ENCODE measurements around the gene PITX1.

Gene PITX1

DNA sequence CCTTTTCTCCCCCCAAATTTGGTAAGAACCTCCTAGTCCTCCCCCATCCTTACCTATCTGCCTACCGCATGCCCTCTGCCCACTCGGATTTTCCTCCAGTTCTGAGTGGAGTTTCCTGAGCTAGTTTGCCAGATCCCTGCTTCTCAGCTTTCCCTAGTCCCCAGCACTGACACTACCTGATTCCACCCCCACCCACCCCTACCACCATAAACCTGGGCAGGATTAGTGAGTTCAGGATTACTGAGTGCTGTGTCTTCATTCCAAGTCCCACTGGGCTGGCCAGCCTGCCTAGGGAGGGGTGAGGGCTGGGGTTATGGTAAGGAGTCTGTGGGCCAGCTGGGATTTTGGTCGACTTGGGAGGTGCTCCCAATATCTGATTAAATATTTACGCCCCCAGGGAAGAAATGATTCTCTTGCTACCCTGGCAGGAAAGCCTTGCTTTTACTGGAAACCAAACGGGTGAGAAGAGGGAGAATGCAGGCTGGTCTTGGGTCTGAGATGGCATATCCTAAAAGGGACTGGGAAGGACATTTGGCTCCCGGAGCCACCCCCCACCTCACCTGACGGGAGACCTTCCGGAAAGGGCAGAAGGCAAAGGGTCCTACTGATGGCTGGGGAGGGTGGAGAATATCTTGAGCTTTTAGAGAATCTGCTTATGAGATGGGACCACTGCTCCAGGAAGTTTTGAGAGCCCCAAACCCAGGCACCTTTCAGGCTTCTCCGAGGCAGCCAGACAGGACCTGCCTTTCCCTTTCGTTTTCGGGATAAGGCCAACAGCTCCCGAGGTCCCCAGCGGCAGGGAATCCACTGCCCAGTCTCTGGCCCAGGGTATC, 3.7 kb downstream of the PITX1 start:
- H3K4me3 ChIP-seq (ENCODE audit: low read depth, low read length) = peak overlapping the region; percentile 13

DNA sequence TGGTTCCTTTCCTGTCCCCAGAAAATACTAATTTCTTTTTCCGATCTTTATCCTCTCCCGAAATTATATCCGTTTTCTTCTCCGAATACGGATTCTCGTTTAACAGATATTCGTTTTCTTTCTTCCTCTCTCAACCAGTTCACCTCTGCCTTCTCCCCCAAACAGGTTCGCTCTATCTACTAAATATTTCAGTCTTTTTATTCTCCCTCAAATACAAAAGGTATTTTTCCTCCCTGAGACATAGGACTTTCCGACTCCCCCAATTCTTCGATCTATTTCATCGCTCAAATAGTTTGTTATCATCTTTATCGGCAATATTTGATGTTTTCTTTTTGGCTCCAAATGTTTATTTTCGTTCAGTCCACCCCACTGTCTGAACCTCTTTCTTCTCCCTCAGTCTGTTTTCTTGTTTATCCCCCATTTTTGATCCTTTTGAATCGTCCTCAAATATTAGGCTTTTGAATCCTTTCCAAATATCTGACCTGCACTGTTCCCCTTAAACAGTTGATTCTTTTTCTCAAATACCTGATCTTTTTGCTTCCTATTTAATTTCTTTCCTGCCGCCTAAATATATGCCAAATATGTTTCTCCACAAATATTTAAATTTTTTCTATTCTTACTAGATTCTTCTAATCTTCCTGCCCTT, 4.4 kb downstream of the PITX1 start:
- H3K4me3 ChIP-seq (ENCODE audit: low read depth, low read length) = no peak overlapping the region

DNA sequence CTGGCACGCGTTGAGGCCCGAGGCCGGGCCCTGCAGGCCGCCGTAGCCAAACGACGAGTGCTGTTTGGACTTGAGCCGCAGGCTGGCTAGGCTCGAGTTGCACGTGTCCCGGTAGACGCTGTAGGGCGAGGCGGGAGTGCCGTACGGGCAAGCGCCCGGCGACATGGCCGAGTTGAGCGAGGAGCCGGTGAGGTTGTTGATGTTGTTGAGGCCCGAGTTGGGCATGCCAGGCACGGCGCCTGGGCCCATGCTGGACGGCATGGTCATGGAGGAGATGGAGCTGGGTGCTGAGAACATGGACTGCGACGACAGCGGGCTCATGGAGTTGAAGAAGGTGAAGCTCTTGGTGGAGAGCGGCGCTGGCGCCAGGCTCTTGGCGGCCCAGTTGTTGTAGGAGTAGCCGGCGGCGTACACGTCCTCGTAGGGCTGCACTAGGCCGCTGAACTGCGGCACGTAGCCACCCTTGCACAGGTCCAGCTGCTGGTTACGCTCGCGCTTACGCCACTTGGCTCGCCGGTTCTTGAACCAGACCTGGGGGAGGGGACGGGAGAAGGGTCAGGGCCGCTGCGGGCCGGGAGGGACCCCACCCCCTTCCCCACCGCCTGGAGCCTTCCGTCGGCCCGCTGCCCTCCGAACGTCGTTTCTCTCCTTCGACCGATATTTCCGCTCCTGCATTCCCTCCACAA, 5.1 kb downstream of the PITX1 start:
- H3K4me3 ChIP-seq (ENCODE audit: low read depth, low read length) = no peak overlapping the region

GRCh38 chr5:135027697-135028615, 6.1 kb downstream of the PITX1 start:
- no peak overlapping the region for H3K4me3 ChIP-seq (ENCODE audit: low read depth, low read length)

DNA sequence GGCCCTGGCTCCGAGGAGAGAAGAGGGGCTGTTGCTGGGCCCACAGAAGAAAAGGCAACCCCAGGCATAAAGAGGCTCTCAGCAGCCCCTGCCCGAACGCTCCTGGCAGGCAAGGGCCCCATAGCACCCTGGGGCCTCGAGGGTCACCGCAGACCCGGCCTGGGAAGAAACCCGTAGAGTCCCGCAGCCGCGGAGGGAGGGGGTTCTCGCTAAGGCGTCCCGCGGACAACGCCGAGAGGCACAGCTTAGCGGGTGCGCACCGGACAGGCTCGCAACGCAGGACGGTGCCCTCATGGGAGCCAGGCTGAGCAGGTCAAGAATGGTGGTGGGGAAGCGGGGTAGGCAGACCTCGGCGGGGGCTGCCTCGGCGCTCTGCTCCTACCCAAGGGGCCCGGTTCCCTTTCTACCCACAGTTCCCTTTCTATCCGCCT, 6.7 kb downstream of the PITX1 start:
- no peak overlapping the region for H3K4me3 ChIP-seq (ENCODE audit: low read depth, low read length)

DNA sequence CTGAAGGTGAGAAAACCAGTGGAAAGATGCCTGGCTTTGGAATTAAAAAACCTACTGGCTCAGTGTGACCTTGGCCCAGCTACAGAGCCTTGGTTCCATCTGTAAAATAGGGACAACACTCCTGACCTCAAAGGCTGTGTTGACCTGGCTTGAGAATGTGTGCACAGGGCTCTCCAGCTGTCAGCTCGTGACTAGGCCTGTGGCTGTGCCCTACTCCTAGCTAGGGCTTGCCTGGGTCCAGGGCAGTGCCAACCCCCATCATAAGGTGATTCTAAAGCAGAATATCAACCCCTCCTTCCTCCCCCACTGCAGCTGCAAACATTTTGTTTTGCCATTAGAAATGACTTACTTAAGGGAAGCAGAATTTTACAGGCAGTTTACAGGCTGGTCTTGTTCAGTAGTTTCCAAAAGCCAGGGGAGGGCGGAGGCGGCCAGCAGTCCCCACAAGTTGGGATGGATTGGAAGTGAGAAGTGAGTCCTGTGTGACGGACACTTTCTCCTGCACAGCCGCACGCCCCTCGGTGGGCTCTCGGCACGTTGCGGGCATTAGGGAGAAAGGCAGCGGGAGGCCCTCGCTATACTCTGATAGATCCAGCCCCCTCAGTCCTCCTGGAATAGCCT, 7.3 kb downstream of the PITX1 start:
- no peak overlapping the region for H3K4me3 ChIP-seq (ENCODE audit: low read depth, low read length)

GRCh38 chr5:135025730-135026644, 8.0 kb downstream of the PITX1 start:
- H3K4me3 ChIP-seq (ENCODE audit: low read depth, low read length) = no peak overlapping the region

DNA sequence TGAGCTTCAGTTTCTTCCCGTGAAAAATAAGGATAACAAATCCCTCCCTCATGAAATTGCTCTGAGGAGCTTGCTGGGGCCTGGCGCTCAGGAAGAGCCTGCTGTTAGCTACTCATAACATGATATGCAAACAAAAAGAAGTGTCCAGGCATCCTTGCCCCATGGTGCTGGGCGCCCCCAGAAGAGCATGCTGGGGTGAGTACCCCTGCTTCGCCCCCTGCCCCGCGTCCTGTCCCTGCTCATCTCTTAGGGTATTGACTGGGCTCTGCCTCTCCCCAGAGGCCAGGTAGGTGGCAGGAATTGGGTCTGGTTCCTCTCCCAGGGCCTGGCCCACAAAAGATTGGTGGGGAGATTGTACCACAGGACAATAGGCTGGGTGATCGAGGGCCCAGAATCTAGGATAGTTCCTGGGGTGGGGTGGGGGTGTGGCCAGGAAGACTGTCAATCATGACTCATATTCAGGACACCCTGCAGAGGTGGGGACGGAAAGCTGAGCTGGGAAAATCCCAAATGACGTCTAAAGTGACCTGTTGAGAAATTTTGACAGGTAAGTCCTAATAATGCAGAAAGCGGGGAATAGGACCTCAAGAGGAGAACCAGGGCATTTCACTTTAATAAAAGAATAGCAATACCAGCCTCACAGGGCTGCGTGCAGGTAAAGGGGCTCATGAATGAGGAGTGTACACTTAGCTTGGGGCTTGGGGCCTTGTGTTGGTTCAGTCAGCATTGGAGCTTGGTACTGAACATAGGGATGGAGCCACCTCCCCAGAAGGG, 8.9 kb downstream of the PITX1 start:
- no peak overlapping the region for H3K4me3 ChIP-seq (ENCODE audit: low read depth, low read length)

- H3K4me3 ChIP-seq (ENCODE audit: low read depth, low read length) = no peak overlapping the region
These were observed 13.7 kb downstream of the PITX1 start for GRCh38 chr5:135020111-135020895.

- H3K4me3 ChIP-seq (ENCODE audit: low read depth, low read length) = no peak overlapping the region
These were observed 14.7 kb downstream of the PITX1 start for GRCh38 chr5:135019314-135019713.

DNA sequence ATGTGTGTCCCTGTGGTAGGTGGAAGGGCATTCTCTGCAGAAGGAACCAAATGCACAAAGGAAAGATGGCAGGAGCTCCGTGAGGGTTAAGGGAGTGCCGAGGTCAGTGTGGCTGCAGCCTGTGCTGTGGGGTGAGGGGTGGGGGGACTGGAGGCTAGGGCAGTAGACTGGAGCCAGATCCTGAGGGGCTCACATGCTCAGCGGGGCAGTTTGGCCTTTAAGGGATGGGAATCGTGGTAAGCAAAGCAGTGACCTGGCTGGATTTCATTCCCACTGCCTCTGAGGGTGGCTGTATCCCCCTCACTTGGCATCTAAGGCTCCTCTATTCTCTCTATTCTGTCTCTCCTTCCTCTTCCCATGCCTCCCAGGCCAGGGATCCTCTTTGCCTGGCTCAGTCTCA, 15.6 kb downstream of the PITX1 start:
- H3K4me3 ChIP-seq (ENCODE audit: low read depth, low read length) = no peak overlapping the region

DNA sequence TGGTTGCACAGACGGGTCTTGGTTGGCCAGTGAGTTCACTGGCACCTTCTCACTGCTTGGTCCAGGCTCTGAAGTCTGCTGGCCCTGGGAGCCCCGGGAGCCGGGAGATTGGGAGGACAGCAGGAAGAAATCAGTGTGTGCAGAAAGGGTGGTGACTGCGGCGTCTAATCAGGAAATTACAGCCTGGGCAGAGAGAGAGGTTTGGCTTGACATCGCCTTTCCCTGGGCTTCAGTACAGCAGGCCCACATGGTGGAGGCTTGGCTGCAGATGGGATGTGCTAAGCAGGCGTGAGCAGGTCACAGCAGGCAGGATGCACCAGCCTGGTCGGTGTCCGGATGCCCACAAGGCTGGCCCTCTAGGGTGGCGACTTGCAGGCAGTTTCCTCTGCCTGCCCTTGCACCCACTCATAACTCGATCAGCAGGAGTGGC, 17.2 kb downstream of the PITX1 start:
- no peak overlapping the region for H3K4me3 ChIP-seq (ENCODE audit: low read depth, low read length)

DNA sequence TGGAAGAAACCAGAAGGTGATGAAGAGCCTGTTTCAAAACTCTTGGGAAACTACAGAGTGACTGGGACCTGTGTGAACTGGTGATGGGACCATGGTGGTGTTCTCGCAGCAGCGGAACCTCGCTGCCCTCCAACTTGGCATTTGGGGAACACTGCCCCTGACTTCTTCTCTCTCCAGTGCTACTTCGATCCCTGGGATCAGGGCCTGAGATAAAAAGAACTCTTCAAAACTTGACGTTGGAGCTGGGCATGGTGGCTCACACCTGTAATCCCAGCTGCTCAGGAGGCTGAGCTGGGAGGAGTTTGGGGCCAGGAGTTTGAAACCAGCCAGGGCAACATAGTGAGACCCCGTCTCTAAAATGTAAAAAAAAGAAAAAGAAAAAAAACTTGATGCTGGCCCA, 18.1 kb downstream of the PITX1 start:
- H3K4me3 ChIP-seq (ENCODE audit: low read depth, low read length) = no peak overlapping the region

DNA sequence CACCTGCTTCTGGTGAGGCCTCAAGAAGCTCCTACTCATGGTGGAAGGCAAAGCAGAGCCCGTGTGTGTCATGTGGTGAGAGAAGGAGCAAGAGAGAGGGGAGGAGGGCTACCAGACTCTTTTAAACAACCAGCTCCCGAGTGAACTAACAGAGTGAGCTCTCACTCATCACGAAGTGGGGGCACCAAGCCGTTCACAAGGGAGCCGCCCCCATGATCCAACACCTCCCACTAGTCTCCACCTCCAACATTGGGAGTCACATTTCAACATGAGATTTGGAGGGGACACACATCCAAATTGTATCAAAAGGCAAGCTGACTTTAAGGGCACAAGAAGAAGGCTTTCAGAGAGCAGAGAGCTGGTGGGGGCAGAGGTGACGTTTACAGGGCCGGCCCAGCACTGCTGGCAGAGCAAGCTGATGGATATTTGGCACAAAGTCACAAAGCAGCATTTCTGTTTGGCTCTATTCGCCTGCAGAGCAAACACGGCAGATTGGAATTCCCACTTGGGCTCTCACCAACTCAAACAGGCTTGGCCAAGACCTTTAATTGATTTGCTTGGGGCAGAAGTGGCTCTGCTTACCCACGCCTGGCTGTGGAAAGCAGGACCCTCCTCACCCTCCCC, 20.0 kb downstream of the PITX1 start:
- H3K4me3 ChIP-seq (ENCODE audit: low read depth, low read length) = no peak overlapping the region

GRCh38 chr5:135013445-135013844, 20.6 kb downstream of the PITX1 start:
- no peak overlapping the region for H3K4me3 ChIP-seq (ENCODE audit: low read depth, low read length)

GRCh38 chr5:135012951-135013391, 21.1 kb downstream of the PITX1 start:
- H3K4me3 ChIP-seq (ENCODE audit: low read depth, low read length) = no peak overlapping the region

- no peak overlapping the region for H3K4me3 ChIP-seq (ENCODE audit: low read depth, low read length)
These were observed 21.9 kb downstream of the PITX1 start for GRCh38 chr5:135012033-135012588.
